ENCODE measurements around the gene DNAH2. TPM values are rescaled to one million over a fixed set of nuclear protein-coding genes. Genes with fewer than 3 reads are reported as not detected.

Gene DNAH2
- total and polyA plus RNA-seq, 2 of the 13 experiments (the other 11 are each of a cell fraction or from before 2014, with no cell fraction given) = not detected

DNA sequence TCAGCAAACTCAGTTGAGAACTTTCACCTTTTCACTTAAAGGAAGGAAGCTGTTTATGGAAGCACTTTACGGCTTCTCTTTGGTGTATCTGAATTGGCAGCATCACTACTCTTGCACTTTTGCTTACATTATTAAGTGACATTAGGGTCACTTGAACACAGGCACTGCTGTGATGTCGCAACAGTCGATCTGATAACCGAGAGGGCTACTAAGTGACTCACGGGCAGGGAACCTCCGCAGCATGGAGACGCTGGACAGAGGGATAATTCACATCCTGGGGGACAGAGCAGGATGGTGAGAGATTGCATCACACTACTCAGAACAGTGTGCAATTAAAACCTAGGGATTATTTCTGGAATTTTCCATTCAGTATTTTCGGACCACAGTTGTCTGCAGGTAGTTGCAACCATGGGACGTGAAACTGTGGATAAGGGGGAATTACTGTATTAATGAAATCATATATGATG, 56.5 kb downstream of the DNAH2 start (continued):
- TF ChIP-seq NR2F1 (CRISPR knock-in tag; IDR thresholded peaks at IDR 0.05) (peak in 1 of 2 experiments; percentile 65; a peak in 2 of 4 replicates), TAF1 (CRISPR knock-in tag; IDR thresholded peaks at IDR 0.05) (0 out of 2 replicates have a peak, but pooled peaks have one; percentile 11), KDM5A (IDR thresholded peaks at IDR 0.05; ENCODE audit: borderline replicate concordance, low read length) (no peak), FOXJ3 (CRISPR knock-in tag; IDR thresholded peaks at IDR 0.05; ENCODE audit: borderline replicate concordance) (peak; percentile 36; the same call in 1 of the 2 replicates), ARNT2 (CRISPR knock-in tag; IDR thresholded peaks at IDR 0.05; ENCODE audit: low read depth) (no peak), TARDBP (CRISPR knock-in tag; IDR thresholded peaks at IDR 0.05) (peak; percentile 38; the same call in 1 of the 2 replicates), NCOA2 (CRISPR knock-in tag; IDR thresholded peaks at IDR 0.05) (peak; percentile 67), FOSL1 (CRISPR knock-in tag; IDR thresholded peaks at IDR 0.05; ENCODE audit: borderline replicate concordance) (peak; percentile 61; the same call in 1 of the 2 replicates), CREB1 (IDR thresholded peaks at IDR 0.05) (no peak), CREB1 (CRISPR knock-in tag; IDR thresholded peaks at IDR 0.05) (0 out of 2 replicates have a peak, but pooled peaks have one; percentile 57), JUN (CRISPR knock-in tag; IDR thresholded peaks at IDR 0.05) (peak; percentile 50; the same call in 1 of the 2 replicates), ZNF761 (CRISPR knock-in tag; conservative IDR thresholded peaks at IDR 0.05) (no peak), MTA3 (CRISPR knock-in tag; IDR thresholded peaks at IDR 0.05) (no peak), FOXA1 (IDR thresholded peaks at IDR 0.05) (no peak), FOXA1 (CRISPR knock-in tag; IDR thresholded peaks at IDR 0.05) (no peak), ZNF460 (CRISPR knock-in tag; IDR thresholded peaks at IDR 0.05; ENCODE audit: borderline replicate concordance) (no peak), KLF16 (CRISPR knock-in tag; IDR thresholded peaks at IDR 0.05) (0 out of 4 replicates have a peak, but pooled peaks of 1 of the 2 experiments have one; percentile 45), ZNF614 (CRISPR knock-in tag; IDR thresholded peaks at IDR 0.05; ENCODE audit: borderline replicate concordance) (peak; percentile 57; the same call in 1 of the 2 replicates), GATAD1 (CRISPR knock-in tag; IDR thresholded peaks at IDR 0.05) (0 out of 2 replicates have a peak, but pooled peaks have one; percentile 29), SAP130 (CRISPR knock-in tag; IDR thresholded peaks at IDR 0.05; ENCODE audit: low read depth) (peak; percentile 74)
- TF ChIP-seq, protein P1, sequence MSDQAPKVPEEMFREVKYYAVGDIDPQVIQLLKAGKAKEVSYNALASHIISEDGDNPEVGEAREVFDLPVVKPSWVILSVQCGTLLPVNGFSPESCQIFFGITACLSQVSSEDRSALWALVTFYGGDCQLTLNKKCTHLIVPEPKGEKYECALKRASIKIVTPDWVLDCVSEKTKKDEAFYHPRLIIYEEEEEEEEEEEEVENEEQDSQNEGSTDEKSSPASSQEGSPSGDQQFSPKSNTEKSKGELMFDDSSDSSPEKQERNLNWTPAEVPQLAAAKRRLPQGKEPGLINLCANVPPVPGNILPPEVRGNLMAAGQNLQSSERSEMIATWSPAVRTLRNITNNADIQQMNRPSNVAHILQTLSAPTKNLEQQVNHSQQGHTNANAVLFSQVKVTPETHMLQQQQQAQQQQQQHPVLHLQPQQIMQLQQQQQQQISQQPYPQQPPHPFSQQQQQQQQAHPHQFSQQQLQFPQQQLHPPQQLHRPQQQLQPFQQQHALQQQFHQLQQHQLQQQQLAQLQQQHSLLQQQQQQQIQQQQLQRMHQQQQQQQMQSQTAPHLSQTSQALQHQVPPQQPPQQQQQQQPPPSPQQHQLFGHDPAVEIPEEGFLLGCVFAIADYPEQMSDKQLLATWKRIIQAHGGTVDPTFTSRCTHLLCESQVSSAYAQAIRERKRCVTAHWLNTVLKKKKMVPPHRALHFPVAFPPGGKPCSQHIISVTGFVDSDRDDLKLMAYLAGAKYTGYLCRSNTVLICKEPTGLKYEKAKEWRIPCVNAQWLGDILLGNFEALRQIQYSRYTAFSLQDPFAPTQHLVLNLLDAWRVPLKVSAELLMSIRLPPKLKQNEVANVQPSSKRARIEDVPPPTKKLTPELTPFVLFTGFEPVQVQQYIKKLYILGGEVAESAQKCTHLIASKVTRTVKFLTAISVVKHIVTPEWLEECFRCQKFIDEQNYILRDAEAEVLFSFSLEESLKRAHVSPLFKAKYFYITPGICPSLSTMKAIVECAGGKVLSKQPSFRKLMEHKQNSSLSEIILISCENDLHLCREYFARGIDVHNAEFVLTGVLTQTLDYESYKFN (CRISPR knock-in tag; conservative IDR thresholded peaks at IDR 0.05) = peak; percentile 50
- TF ChIP-seq, protein P2, sequence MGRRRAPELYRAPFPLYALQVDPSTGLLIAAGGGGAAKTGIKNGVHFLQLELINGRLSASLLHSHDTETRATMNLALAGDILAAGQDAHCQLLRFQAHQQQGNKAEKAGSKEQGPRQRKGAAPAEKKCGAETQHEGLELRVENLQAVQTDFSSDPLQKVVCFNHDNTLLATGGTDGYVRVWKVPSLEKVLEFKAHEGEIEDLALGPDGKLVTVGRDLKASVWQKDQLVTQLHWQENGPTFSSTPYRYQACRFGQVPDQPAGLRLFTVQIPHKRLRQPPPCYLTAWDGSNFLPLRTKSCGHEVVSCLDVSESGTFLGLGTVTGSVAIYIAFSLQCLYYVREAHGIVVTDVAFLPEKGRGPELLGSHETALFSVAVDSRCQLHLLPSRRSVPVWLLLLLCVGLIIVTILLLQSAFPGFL (CRISPR knock-in tag; IDR thresholded peaks at IDR 0.05) = no peak
- TF ChIP-seq, protein P3, sequence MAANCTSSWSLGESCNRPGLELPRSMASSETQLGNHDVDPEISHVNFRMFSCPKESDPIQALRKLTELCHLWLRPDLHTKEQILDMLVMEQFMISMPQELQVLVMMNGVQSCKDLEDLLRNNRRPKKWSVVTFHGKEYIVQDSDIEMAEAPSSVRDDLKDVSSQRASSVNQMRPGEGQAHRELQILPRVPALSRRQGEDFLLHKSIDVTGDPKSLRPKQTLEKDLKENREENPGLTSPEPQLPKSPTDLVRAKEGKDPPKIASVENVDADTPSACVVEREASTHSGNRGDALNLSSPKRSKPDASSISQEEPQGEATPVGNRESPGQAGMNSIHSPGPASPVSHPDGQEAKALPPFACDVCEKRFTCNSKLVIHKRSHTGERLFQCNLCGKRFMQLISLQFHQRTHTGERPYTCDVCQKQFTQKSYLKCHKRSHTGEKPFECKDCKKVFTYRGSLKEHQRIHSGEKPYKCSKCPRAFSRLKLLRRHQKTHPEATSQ (CRISPR knock-in tag; IDR thresholded peaks at IDR 0.05; ENCODE audit: borderline replicate concordance) = no peak
- TF ChIP-seq, protein P4, sequence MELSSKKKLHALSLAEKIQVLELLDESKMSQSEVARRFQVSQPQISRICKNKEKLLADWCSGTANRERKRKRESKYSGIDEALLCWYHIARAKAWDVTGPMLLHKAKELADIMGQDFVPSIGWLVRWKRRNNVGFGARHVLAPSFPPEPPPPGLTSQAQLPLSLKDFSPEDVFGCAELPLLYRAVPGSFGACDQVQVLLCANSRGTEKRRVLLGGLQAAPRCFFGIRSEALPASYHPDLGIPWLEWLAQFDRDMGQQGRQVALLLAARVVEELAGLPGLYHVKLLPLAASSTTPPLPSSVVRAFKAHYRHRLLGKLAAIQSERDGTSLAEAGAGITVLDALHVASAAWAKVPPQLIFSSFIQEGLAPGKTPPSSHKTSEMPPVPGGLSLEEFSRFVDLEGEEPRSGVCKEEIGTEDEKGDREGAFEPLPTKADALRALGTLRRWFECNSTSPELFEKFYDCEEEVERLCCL (CRISPR knock-in tag; IDR thresholded peaks at IDR 0.05; ENCODE audit: borderline replicate concordance) = no peak
